NOMO-1 treated with DMSO at 0.1 percent for 48 hours (cell line): ENCODE results near the gene BTBD9.

Source experiments
- DNase-seq: peaks from one replicate; lab custom pipeline; 2025; ENCODE audit not compliant: unreplicated experiment; lab: John Stamatoyannopoulos, UW

The BTBD9 gene

GRCh38 chr6:38184585-38185080 lies 455.1 kb downstream of the BTBD9 start:
- no peak for DNase-seq

- DNase-seq: no peak
Observed at GRCh38 chr6:38183856-38184584, 455.7 kb downstream of the BTBD9 start.

- no peak for DNase-seq
Observed at GRCh38 chr6:38182426-38182825, 457.3 kb downstream of the BTBD9 start.

GRCh38 chr6:38180586-38180985 lies 459.1 kb downstream of the BTBD9 start:
- DNase-seq: no peak

- no peak for DNase-seq
Observed at GRCh38 chr6:38179794-38180430, 459.8 kb downstream of the BTBD9 start.

- DNase-seq: no peak
Observed at GRCh38 chr6:38179300-38179699, 460.4 kb downstream of the BTBD9 start.

GRCh38 chr6:38178584-38178886 lies 461.2 kb downstream of the BTBD9 start:
- no peak for DNase-seq

GRCh38 chr6:38177882-38178583 lies 461.7 kb downstream of the BTBD9 start:
- DNase-seq: no peak

- no peak for DNase-seq
Observed at GRCh38 chr6:38176797-38177751, 462.7 kb downstream of the BTBD9 start.

- no peak for DNase-seq
Observed at GRCh38 chr6:38175786-38176185, 463.9 kb downstream of the BTBD9 start.

- no peak for DNase-seq
Observed at GRCh38 chr6:38174806-38175495, 464.8 kb downstream of the BTBD9 start.

- DNase-seq: no peak
Observed at GRCh38 chr6:38174315-38174714, 465.4 kb downstream of the BTBD9 start.

- no peak for DNase-seq
Observed at GRCh38 chr6:38173909-38174308, 465.8 kb downstream of the BTBD9 start.

GRCh38 chr6:38172739-38173410 lies 466.9 kb downstream of the BTBD9 start:
- no peak for DNase-seq

GRCh38 chr6:38171997-38172738 lies 467.6 kb downstream of the BTBD9 start:
- no peak for DNase-seq

GRCh38 chr6:38170666-38171355 lies 468.9 kb downstream of the BTBD9 start:
- no peak for DNase-seq

GRCh38 chr6:38169977-38170526 lies 469.7 kb downstream of the BTBD9 start:
- no peak for DNase-seq

- no peak for DNase-seq
Observed at GRCh38 chr6:38169221-38169976, 470.3 kb downstream of the BTBD9 start.
